Panc1 (cell line): ENCODE results near the gene CRYM.

Experiments
- TF ChIP-seq, protein P1 (sequence below): fragments of 450-650 bp; IDR thresholded peaks from 2 replicates; pipeline ENCODE4 v1.5.1; 2017; ENCODE audit warnings: mild to moderate bottlenecking
- TF ChIP-seq, protein P2 (sequence below), 2 experiments: IDR thresholded peaks; 2 replicates each; pipeline ENCODE4 v1.6.1; 2011 to 2012; ENCODE audit warnings: low read depth in 2 of 2, control low read depth in 1 of 2, low read length in 1 of 2, mild to moderate bottlenecking in 1 of 2, moderate library complexity in 1 of 2; ENCODE audit not compliant: insufficient read depth in 1 of 2

DNA sequence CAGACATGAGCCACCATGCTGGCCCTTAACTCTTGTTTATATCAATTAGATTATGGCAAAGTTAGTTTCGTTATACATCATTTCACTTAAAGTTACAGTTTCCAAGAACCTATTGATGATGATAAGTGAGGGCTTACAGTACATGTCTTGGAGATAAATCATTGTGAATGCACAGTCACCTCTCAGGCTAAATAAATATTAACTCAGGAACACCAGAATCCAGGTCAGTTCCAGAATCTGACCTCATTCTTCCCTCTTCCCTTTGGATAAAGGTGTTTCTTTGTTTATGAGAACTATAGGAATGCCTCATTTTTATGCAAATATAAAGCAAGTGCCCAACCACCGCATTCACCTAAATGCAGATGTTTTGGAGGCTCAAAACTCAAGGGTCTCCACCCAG lies 48.4 kb upstream of the CRYM start:
- TF ChIP-seq, protein P1, sequence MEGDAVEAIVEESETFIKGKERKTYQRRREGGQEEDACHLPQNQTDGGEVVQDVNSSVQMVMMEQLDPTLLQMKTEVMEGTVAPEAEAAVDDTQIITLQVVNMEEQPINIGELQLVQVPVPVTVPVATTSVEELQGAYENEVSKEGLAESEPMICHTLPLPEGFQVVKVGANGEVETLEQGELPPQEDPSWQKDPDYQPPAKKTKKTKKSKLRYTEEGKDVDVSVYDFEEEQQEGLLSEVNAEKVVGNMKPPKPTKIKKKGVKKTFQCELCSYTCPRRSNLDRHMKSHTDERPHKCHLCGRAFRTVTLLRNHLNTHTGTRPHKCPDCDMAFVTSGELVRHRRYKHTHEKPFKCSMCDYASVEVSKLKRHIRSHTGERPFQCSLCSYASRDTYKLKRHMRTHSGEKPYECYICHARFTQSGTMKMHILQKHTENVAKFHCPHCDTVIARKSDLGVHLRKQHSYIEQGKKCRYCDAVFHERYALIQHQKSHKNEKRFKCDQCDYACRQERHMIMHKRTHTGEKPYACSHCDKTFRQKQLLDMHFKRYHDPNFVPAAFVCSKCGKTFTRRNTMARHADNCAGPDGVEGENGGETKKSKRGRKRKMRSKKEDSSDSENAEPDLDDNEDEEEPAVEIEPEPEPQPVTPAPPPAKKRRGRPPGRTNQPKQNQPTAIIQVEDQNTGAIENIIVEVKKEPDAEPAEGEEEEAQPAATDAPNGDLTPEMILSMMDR = no peak
- TF ChIP-seq, protein P2, sequence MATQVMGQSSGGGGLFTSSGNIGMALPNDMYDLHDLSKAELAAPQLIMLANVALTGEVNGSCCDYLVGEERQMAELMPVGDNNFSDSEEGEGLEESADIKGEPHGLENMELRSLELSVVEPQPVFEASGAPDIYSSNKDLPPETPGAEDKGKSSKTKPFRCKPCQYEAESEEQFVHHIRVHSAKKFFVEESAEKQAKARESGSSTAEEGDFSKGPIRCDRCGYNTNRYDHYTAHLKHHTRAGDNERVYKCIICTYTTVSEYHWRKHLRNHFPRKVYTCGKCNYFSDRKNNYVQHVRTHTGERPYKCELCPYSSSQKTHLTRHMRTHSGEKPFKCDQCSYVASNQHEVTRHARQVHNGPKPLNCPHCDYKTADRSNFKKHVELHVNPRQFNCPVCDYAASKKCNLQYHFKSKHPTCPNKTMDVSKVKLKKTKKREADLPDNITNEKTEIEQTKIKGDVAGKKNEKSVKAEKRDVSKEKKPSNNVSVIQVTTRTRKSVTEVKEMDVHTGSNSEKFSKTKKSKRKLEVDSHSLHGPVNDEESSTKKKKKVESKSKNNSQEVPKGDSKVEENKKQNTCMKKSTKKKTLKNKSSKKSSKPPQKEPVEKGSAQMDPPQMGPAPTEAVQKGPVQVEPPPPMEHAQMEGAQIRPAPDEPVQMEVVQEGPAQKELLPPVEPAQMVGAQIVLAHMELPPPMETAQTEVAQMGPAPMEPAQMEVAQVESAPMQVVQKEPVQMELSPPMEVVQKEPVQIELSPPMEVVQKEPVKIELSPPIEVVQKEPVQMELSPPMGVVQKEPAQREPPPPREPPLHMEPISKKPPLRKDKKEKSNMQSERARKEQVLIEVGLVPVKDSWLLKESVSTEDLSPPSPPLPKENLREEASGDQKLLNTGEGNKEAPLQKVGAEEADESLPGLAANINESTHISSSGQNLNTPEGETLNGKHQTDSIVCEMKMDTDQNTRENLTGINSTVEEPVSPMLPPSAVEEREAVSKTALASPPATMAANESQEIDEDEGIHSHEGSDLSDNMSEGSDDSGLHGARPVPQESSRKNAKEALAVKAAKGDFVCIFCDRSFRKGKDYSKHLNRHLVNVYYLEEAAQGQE (IDR thresholded peaks at IDR 0.05; ENCODE audit: insufficient read depth in 1 of 2, low read depth in 2 of 2, low read length in 1 of 2) = no peak
